A673 (cell line): ENCODE measurements around the gene NUMA1. TPM values are rescaled to one million over a fixed set of nuclear protein-coding genes. Genes with fewer than 3 reads are reported as not detected.

Source experiments
- BruUV-seq: library from RNA; stranded (reverse); fragments of 400-500 nt; replicated peaks from 2 replicates; lab custom pipeline; 2021; lab: Mats Ljungman, UMichigan
- CTCF ChIA-PET: fragments of 300-600 bp; sonication (Branson Sonifier 250); formaldehyde crosslinking; loops from one replicate; lab custom pipeline; 2022; ENCODE audit warnings: antibody characterized with exemption; lab: Charles Lee
- POLR2A ChIA-PET: fragments of 300-600 bp; sonication (Branson Sonifier 250); formaldehyde crosslinking; loops from one replicate; lab custom pipeline; 2022; ENCODE audit warnings: antibody characterized with exemption; ENCODE audit not compliant: low non-redundant PET; lab: Charles Lee
- DNase-seq: peaks from one replicate; pipeline ENCODE4 v3.0.0-alpha.2; 2015; ENCODE audit warnings: low spot score
- H3K27ac ChIP-seq: fragments of 200-600 bp; sonication (generic); 2 replicates; pipeline ENCODE4 v1.5.1; 2016; ENCODE audit warnings: mixed run types, low read depth, mild to moderate bottlenecking, mixed read lengths, antibody characterized with exemption, low read length; ENCODE audit not compliant: poor library complexity, severe bottlenecking
- H3K27me3 ChIP-seq: fragments of 200-600 bp; sonication (generic); replicated peaks from 2 replicates; pipeline ENCODE4 v1.6.1; 2017; ENCODE audit warnings: mixed run types, low read depth, mild to moderate bottlenecking, mixed read lengths, antibody characterized with exemption, low read length; ENCODE audit not compliant: insufficient read depth, poor library complexity
- H3K36me3 ChIP-seq: fragments of 200-600 bp; sonication (generic); 2 replicates; pipeline ENCODE4 v1.6.1; 2016; ENCODE audit warnings: mixed run types, mild to moderate bottlenecking, mixed read lengths, antibody characterized with exemption, low read length; ENCODE audit not compliant: insufficient read depth, poor library complexity, severe bottlenecking
- H3K4me1 ChIP-seq: fragments of 200-600 bp; sonication (generic); 2 replicates; pipeline ENCODE4 v1.6.1; 2017; ENCODE audit warnings: mixed run types, mild to moderate bottlenecking, mixed read lengths, antibody characterized with exemption, low read length; ENCODE audit not compliant: insufficient read depth, poor library complexity, severe bottlenecking
- H3K4me3 ChIP-seq: fragments of 200-600 bp; sonication (generic); 2 replicates; pipeline ENCODE4 v1.5.1; 2016; ENCODE audit warnings: low read depth, mixed run types, mild to moderate bottlenecking, mixed read lengths, low read length; ENCODE audit not compliant: poor library complexity, severe bottlenecking
- H3K9me3 ChIP-seq: fragments of 200-600 bp; sonication (generic); 2 replicates; pipeline ENCODE4 v1.6.1; 2016; ENCODE audit warnings: mixed run types, low read depth, mild to moderate bottlenecking, mixed read lengths, antibody characterized with exemption, low read length; ENCODE audit not compliant: poor library complexity, severe bottlenecking
- CTCF ChIP-seq: fragments of 300-800, 200-600 bp; sonication (generic); conservative IDR thresholded peaks from 2 replicates; pipeline ENCODE4 v1.5.1; 2017; ENCODE audit warnings: low read depth, mild to moderate bottlenecking, antibody characterized with exemption, low read length, moderate library complexity, mixed read lengths
- EZH2 ChIP-seq: fragments of 200-600 bp; sonication (generic); IDR thresholded peaks from 2 replicates; pipeline ENCODE4 v1.6.1; 2017; ENCODE audit warnings: borderline replicate concordance, low read depth, mild to moderate bottlenecking, mixed read lengths, antibody characterized with exemption, low read length; ENCODE audit not compliant: poor library complexity, severe bottlenecking
- intact Hi-C: fragments of 100-400 bp; cut with micrococcal nuclease; formaldehyde crosslinking; loops from one replicate; pipeline ENCODE4 v1.10.0; 2022; ENCODE audit not compliant: unreplicated experiment
- microRNA-seq: library from miRNA; unstranded; fragments of <30 nt; microRNA quantifications from one replicate; pipeline ENCODE4 v1.2.0, GENCODE V29; 2021
- total RNA-seq: library from RNA; stranded (reverse); gene quantifications from 2 replicates; pipeline ENCODE4 v1.2.3, GENCODE V29; 2021

NUMA1 gene
- total RNA-seq, 1 experiment from 2014 or later = 216 TPM

GRCh38 chr11:71955898-71956456, 124.4 kb downstream of the NUMA1 start:
- POLR2A ChIA-PET = interaction anchor here (0.6 kb wide), 1 partner anchor 10 kb away, joined by 4 read pairs; no protein-coding TSS in a partner anchor

More at GRCh38 chr11:71955898-71956456, 124.4 kb downstream of the NUMA1 start:
- TF ChIP-seq CTCF (no peak), EZH2 (no peak)
- H3K4me3 ChIP-seq = no peak overlapping the region
- CTCF ChIA-PET = no interaction called here
- no peaks in the 10 kb centered on the region for H3K9me3 ChIP-seq
- H3K27me3 ChIP-seq = no peaks in the 10 kb centered on the region
- intact Hi-C loops = no loop called here
- H3K36me3 ChIP-seq = peaks cover 5% of the 10 kb centered on the region
- no peaks in the 10 kb centered on the region for H3K4me1 ChIP-seq
- no peak for DNase-seq
- H3K27ac ChIP-seq = no peak overlapping the region
- BruUV-seq = no TSS peak

Small RNA genes lying within 50 kb of the gene (microRNA-seq; reads per million reads assigned to microRNA genes)
- gene MIR3165 = 2.4 reads per million

Other genes starting within 250 kb of the NUMA1 start
- not detected in 2 replicates for gene DEFB108B, start 247.3 kb downstream of the NUMA1 start, total RNA-seq
- not detected in 2 replicates for gene DEFB131B, start 202.1 kb downstream of the NUMA1 start, total RNA-seq
- gene XNDC1N, start 151.9 kb downstream of the NUMA1 start, total RNA-seq = 15.8 and 16.8 TPM in 2 replicates
- 54.9 and 59.1 TPM in 2 replicates for gene RNF121, start 151.5 kb downstream of the NUMA1 start, total RNA-seq
- gene IL18BP, start 81.6 kb downstream of the NUMA1 start, total RNA-seq = 10.6 and 12.2 TPM in 2 replicates
- 13.9 and 16.7 TPM in 2 replicates for gene LRRC51, start 308 bp upstream of the NUMA1 start, total RNA-seq
- 90.9 and 101 TPM in 2 replicates for gene LAMTOR1, start 22.8 kb upstream of the NUMA1 start, total RNA-seq
- gene TOMT, start 25.4 kb upstream of the NUMA1 start, total RNA-seq = not detected in 2 replicates
- gene ANAPC15, start 32.2 kb upstream of the NUMA1 start, total RNA-seq = 57.2 and 58.9 TPM in 2 replicates
- not detected in 2 replicates for gene FOLR3, start 55.2 kb upstream of the NUMA1 start, total RNA-seq
- gene FOLR1, start 111.6 kb upstream of the NUMA1 start, total RNA-seq = not detected in 2 replicates
- gene FOLR2, start 136.3 kb upstream of the NUMA1 start, total RNA-seq = not detected in 2 replicates
- 104 and 141 TPM in 2 replicates for gene INPPL1, start 144.2 kb upstream of the NUMA1 start, total RNA-seq
- gene PHOX2A, start 163.6 kb upstream of the NUMA1 start, total RNA-seq = not detected in 2 replicates